NCI-H748 treated with DMSO at 0.1 percent for 48 hours (cell line): ENCODE measurements around the gene ATG10.
"Not testable (repeated sequence)": the region's sequence is repeated elsewhere in the genome, so short reads cannot be mapped to it uniquely, and the experiment has no call there.

ENCODE experiments used
- DNase-seq: peaks from one replicate; lab custom pipeline; 2025; lab: John Stamatoyannopoulos, UW

Gene ATG10

DNA sequence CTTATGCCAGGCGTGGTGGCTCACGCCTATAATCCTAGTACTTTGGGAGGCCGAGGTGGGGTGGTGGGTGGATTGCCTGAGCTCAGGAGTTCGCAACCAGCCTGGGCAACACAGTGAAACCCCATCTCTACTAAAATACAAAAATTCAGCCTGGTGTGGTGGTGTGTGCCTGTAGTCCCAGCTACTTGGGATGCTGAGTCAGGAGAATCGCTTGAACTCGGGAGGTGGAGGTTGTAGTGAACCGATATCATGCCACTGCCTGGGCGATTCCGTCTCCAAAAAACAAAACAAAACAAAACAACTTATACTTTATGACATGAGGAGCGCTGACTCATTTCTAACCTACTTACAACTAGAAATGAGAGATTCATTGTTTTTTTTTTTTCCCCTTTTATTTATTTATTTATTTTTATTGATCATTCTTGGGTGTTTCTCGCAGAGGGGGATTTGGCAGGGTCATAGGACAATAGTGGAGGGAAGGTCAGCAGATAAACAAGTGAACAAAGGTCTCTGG is 10.4 kb downstream of the ATG10 start:
- not testable (repeated sequence) for DNase-seq

DNA sequence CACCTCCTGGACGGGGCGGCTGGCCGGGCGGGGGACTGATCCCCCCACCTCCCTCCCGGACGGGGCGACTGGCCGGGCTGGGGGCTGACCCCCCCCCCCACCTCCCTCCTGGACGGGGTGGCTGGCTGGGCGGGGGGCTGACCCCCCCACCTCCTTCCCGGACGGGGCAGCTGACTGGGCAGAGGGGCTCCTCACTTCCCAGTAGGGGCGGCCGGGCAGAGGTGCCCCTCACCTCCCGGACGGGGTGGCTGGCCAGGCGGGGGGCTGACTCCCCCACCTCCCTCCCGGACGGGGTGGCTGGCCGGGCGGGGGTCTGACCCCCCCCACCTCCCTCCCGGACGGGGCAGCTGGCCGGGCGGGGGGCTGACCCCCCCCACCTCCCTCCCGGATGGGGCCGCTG is 11.3 kb downstream of the ATG10 start:
- DNase-seq: not testable (repeated sequence)

DNA sequence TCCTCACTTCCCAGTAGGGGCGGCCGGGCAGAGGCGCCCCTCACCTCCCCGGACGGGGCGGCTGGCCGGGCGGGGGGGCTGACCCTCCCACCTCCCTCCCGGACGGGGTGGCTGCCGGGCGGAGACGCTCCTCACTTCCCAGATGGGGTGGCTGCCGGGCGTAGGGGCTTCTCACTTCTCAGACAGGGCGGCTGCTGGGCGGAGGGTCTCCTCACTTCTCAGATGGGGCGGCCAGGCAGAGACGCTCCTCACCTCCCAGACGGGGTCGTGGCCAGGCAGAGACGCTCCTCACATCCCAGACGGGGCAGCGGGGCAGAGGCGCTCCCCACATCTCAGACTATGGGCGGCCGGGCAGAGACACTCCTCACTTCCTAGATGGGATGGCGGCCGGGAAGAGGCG is 11.7 kb downstream of the ATG10 start:
- DNase-seq: not testable (repeated sequence)

DNA sequence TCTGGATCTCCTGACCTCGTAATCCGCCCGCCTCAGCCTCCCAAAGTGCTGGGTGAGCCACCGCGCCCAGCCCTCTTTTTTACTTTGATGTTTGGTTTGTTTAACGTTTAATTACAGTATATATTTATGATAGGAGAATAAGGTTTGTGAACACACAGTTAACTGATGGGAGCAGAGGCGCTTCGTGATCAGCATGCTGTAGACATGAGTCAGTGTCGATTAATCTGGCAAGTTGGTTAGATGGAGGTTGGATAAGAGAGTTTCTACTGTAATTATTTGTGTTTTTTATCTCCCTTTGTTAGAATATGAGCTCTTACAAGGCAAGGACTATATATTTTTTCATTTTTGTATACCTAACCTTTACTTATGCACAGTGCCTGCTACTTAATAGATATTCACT is 14.3 kb downstream of the ATG10 start:
- DNase-seq: no peak

DNA sequence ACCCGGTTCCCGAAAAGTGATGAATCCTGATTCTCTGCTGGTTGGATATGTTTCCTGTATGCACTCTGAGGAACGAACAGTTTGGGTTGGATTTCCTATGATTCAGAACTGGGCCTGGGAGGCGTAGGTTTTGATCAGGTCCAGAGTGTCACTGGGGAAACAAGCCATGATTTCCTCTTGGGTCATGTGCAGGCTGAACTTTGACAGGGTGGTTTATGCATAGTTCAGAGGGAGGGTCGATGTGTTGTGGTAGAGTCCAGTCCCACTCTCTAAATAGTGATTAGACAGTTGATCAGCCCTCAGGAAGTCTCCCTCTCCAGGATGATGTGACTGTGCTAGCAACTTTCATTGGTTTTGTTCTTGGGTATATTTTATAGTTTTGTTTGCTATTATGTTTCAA is 17.4 kb downstream of the ATG10 start:
- DNase-seq: no peak

DNA sequence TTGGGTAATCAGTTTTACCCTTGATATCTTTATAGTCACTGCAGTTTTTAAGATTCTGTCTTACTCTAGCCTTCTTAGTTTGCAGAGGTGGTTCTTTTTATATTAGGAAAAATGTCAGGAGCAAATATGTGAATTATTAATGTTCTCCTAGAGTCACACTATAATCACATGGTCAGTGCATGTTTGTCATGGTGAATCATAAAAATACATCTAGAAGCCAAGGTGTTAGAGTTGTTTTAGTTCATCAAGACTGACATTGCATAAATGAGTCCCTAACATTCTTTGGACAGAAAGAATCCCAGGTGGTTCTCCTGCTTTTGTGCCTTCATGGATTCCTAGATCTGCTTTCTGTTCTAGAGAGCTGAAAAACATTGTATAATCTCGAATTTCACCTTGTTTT is 22.9 kb downstream of the ATG10 start:
- no peak for DNase-seq

DNA sequence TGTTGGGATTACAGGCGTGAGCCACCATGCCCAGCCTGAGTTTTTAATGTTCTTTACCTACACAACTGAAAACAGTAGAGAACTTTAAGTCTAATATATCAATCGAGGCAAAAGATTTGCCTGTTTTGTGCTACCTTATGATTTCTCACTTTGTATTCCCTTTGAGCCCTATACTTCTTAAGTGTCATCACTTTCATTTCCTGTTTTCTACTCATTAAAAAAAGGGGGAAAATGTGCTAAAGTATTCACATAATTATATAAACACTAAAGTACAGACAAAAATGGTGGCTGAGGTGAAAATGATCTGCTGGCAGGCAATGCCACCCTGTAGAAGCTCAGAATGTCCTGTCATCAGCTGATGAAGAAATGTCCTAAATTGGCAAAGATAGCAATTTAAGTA is 23.6 kb downstream of the ATG10 start:
- no peak for DNase-seq

DNA sequence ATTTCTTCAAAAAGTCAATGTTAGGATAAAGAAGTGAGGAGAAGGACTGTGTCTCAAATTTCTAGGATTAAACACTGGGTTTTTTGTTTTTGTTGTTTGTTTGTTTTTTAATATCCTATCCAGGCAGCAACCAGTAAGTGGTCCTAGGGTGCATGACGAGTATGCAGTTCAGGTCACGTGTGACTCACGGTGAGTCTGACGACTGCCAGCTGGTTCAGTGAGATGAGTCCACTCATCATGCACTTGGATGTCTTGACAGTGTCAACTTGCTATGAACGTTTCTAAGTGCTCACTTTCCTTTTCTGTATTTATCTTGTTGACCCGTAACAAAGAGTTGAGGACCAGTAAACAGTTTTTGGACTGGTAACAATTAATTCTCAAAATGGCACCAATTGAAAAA is 32.7 kb downstream of the ATG10 start:
- DNase-seq: no peak

DNA sequence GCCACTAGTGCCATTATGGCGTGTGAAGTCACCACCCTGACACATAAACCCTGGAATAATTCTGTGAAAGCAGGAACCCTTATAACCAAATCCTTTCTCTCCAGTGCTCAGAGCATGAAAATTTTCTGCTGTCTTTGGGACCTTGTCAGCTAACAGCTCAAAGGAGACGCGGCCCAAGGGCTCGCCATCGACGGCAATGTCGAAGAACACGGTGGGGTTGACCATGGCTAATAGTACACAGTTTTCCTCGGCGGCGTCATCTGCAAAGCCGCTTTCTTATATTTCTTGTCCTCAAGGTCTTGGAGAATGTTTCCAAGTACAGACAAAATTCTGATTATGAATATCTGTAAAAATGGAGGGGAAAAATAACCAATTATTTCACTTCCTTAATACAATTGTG is 38.0 kb downstream of the ATG10 start:
- not testable (repeated sequence) for DNase-seq

DNA sequence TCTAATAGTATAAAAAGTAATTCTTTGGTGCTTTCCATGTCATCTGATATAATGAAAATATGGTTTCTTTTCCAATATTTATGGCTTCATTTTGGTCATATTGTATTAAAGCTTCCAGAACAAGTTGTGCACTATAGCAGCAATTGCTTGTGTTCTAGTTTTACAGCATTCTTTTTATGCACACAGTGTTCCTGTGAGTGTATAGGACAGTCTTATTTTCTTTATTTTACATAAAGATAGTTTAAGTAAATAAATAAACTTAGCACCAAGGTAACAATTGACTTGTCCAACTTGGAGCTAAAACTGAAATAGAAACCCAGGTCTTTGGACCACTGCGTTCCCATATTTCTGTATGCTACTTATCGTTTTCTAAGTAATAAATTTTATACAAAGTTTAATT is 38.9 kb downstream of the ATG10 start:
- DNase-seq: no peak

DNA sequence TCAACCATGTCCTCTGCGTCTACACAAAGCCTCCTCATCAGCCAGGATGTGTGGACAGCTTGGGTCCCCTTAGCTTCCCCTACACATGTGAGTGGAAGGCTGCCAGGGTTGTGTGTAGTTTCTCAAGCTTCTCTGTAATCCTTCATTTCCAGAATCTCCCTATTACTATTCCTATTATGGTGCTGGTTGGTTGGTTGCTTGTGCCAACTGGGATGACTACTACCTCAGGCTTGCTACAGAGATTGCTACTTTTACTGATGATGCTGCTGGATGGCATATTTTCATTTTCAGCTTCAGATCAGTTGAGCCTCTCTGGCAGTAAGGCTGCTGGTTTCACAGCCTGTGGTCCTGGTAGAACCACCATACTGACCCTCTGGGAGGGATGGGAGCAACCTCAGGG is 39.9 kb downstream of the ATG10 start:
- no peak for DNase-seq

DNA sequence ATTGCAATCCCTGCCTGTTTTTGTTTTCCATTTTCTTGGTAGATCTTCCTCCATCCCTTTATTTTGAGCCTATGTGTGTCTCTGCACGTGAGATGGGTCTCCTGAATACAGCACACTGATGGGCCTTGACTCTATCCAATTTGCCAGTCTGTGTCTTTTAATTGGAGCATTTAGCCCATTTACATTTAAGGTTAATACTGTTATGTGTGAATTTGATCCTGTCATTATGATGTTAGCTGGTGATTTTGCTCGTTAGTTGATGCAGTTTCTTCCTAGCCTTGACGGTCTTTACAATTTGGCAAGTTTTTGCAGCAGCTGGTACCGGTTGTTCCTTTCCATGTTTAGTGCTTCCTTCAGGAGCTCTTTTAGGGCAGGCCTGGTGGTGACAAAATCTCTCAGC is 42.8 kb downstream of the ATG10 start:
- DNase-seq: not testable (repeated sequence)

DNA sequence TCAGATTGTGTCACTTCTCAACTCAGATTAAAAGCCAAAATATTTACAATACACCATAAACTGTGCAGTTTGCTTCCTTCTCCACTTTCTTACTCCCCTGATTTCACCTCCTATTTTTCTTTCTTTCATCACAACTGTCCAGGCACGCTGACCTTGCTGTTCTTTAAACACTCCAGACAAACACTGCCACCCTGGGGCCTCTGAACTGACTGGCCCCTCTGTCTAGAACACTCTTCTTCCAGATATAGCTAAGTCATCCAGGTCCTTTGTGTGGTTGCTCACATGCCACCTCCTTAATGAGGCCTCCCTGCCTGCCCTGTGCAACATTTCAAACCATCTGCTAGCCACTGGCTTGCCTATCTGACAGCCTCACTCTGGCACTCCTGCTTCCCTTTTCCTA is 46.6 kb downstream of the ATG10 start:
- DNase-seq: no peak

DNA sequence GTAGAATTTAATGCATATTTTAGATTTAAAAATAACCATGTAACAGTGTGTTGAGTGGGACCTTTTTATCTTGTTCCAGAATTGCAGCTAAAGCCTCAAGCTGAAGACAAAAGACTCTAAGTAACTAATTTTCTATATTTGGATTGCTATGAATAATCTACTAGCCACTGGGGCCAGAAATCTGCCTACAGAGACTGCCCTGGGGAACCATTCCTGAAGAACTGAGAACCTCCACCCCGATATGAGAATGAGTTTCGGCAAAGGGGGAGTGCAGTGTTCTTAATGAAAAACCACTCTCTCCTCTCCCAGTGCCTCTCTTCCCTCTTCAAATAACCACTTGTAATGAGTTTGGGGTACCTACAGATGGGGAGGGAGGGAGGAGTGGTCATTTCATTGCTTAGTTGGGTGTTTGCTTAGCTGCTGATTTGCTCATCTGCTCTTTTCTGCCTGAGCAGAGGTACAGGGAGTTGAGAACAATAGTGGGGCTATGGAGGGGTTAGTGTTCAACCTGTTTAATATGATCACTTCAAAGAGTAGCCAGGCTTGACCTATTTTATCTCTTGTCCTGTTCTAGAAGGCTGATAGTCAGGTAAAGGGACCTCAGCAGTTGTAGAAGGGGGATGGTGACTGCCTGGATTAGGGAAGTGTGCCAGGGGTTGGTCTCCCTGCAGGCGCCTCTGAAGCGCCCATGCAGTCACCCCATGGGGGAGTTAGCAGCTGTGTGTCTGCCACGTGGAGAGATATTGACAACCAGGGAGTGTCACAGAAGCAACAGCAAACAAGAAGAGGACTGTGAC is 47.7 kb downstream of the ATG10 start:
- no peak for DNase-seq

DNA sequence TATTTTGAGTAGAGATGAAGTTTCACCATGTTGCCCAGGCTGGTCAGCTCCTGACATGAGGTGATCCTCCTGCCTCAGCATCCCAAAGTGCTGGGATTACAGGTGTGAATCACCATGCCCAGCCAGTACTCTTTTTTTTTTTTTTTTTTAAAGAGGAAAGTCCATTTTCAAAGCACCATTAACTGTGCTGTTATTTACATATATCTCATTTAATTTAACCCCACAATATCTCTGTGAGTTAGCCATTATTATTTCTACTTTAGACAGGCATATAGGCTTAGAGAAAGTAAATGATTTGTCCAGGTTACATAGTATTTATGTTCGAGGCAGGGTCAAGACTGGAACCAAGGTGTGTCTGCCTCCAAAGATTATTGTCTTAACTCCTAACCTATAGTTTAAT is 50.7 kb downstream of the ATG10 start:
- no peak for DNase-seq

DNA sequence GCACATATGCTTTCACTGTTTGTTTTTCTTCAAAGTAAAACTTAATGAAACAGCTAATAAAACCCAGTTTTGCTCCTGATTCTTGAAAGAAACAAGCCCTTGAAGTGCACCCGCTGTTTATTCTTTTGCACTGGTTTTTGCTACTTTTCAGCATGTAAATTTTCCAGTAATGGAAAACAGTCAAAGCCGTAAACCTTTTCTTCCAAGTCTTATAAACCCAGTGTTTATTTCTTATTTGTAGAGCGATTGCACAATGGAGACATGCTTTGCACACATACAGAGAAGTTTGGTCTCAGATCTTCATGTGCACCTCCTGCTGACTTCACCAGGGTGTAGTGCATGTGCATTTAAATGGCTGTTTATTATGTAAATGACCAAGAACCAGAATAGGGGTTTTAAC is 51.8 kb downstream of the ATG10 start:
- no peak for DNase-seq

DNA sequence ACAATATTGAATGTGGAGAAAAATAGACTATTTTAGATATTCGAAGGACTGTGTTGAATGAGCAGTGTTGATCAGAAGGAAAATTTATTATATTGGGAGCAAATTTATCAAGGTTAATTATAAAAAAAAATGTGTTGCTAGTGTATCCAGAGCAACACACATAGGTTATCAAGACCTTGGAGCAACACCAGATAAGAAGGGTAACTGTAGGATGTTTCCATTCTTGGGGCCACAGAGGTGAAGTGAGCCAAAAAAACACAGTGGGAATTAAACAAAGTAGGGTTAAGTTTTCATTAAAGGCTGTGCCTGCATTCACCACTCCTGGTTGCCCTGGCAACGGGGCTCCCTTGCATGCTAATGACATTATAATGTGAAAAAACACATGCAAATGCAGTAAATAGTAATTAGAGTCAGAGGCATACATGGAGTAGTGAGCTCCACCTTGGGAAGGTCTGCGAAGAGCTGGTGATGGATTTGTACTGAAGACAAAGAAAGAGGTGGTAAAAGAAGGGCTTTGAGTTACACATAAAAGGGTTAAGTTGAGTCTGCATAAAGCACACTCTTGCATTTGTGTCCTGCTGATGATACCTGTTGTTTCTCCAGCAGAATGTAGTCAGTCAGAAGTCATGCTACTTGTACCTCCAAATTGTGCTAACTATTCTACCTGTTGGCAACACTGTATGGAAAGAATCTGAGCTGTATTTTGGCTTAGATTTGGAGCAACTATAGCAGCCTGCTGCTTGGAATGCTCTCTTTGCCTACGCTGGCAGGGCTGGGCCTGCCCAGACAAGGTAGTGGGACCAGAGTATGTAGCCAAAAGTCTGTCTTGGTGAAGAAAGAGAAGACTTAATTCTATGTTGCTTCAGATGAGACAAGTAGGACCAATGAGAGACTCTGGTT is 59.6 kb downstream of the ATG10 start:
- DNase-seq: no peak

DNA sequence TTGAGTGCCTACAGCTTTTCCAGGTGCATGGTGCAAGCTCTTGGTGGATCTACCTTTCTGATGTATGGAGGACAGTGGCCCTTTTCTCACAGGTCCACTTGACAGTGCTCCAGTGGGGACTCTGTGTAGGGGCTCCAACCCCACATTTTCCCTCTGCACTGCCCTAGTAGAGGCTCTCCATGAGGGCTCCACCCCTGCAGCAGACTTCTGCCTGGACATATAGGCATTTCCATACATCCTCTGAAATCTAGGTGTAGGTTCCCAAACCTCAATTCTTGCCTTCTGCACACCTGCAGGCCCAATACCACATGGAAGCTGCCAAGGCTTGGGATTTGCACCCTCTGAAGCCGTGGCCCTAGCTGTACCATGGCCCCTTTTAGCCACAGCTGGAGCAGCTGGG is 71.1 kb downstream of the ATG10 start:
- DNase-seq: not testable (repeated sequence)

DNA sequence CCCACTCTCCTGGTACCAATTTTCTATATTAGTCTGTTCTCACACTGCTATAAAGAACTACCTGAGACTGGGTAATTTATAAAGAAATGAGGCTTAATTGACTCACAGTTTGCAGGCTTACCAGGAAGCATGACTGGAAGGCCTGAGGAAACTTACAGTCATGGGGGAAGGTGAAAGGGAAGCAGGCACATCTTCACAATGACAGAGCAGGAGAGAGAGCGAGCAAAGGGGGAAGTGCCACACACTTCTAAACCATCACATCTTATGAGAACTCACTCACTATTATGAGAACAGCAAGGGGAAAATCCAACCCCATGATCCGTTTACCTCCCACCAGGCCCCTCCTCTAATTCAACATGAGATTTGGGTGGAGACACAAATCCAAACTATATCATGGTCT is 72.2 kb downstream of the ATG10 start:
- no peak for DNase-seq

DNA sequence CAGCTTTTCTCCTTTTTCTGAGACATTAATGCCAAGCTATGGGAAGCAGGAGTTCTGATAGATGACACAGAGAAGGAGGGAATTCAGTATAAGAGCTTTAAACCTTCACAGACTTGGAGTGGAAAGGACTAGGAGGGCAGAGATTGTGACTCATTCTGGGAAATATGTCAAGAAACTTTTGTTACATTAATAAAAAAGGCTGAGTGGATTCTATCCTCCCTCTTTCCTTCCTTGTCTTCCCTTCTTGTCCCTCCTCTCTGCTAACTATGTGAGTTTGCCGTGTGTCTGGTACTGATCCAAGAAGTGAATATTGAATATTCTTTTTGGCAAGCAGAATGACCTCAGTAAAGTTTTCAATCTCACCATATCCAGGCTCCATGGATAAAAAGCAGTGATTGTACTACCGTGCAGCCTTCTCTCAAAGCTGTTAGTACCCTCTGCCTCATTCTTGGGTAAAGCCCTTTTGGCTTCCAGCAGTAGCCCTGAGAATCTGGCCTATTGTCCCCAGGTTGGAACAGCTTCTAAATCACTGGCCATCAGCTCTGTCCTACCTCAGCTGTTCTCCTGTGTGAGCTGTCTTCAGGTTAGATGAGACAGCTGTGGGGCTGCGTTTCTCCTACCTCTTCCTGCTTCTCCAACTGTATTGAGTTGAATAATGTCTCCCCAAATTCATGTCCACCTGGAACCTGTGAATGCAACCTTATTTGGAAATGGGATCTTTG is 73.9 kb downstream of the ATG10 start:
- DNase-seq: no peak

DNA sequence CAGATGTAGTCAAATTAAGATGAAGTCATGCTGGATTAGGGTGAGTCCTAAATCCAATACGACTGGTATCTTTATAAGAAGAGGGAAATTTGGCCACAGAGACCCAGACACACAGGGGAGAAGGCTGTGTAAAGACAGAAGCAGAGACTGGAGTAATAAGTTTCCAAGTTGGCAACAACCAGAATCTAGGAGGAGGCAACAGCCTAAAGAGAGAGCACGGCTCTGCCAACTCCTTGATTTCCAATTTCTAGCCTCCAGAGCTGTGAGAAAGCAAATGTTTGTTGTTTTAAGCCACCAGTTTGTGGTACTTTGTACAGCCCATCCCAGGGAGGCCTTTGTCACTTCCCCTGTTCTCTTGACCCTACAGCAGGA is 74.4 kb downstream of the ATG10 start:
- no peak for DNase-seq

DNA sequence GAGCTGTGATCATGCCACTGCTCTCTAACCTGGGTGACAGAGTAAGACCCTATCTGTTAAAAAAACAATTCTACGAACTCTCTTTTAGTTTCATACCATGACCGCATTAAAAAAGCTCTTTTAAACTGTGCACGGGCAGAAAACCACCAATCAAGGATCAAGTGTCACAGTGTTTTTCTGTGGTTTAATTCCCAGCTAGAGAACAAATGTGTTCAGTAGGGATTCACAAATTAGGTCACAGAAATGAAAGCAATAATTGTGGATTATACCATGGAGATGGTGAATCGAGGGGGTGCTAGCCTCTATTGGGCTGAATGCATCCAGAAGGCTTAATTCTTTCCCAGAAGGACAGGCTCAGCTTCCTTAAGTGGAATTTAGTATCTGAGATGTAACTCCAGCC is 79.1 kb downstream of the ATG10 start:
- no peak for DNase-seq
